UCSD-AML1 (cell line): ENCODE data around the gene FBXW9.
"Not testable (repeated sequence)": the region's sequence is repeated elsewhere in the genome, so short reads cannot be mapped to it uniquely, and the experiment has no call there.

Experiments used
- DNase-seq: peaks from one replicate; lab custom pipeline; 2025; ENCODE audit not compliant: unreplicated experiment; lab: John Stamatoyannopoulos, UW

Gene FBXW9

DNA sequence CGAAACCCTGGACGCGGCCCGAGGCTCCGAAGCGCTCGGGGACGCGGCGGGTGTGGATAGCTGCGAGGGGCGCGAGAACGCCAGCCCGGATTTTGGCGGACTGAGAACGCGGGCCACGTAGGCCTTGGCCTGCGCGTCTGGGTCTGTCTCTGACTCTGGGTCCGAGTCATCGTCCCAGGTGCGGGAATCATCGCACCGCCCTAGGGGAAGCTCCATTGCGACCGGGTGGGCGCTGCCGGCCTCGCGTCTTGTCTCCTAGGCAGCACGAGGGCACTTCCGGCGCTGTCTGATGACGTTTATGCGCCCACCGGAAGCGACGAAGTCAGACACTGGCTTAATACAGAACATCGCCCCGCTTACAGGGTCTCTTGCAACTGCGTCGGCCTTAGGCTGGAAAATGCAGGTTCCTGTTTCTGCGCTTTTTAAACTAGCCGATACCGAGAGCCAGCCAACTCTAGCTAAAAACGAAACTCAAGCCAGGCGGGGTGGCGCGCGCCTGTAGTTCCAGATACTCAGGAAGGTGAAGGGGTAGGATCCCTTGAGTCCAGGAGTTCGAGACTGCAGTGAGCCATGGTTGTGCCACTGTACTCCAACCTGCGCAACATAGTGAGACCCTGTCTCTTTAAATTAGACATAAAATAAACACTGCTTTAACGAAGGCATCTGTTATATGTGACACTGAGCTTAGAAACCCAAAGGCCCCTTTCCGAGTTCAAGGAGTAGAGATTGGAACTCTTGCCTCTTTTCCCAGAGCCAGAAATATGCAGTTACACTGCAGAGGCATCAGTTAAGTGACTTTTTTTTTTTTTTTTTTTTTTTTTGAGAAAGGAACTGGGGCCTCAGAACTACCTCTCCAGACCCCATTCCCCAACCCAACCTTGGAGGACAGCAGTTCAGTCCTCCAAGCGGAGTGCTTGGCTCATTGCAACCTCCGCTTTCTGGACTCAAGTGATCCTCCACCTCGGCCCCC lies at the start of gene FBXW9:
Gene FBXW9 (minus strand): TSS at position 266 of the 970 bp plus-strand sequence. CDS start 50 bp downstream, at position 216.
- peak; percentile 95 for DNase-seq

GRCh38 chr19:12745166-12745897 lies 48.9 kb upstream of the FBXW9 start:
- no peak for DNase-seq

- no peak for DNase-seq
Measured at GRCh38 chr19:12737835-12738351, 41.5 kb upstream of the FBXW9 start.

DNA sequence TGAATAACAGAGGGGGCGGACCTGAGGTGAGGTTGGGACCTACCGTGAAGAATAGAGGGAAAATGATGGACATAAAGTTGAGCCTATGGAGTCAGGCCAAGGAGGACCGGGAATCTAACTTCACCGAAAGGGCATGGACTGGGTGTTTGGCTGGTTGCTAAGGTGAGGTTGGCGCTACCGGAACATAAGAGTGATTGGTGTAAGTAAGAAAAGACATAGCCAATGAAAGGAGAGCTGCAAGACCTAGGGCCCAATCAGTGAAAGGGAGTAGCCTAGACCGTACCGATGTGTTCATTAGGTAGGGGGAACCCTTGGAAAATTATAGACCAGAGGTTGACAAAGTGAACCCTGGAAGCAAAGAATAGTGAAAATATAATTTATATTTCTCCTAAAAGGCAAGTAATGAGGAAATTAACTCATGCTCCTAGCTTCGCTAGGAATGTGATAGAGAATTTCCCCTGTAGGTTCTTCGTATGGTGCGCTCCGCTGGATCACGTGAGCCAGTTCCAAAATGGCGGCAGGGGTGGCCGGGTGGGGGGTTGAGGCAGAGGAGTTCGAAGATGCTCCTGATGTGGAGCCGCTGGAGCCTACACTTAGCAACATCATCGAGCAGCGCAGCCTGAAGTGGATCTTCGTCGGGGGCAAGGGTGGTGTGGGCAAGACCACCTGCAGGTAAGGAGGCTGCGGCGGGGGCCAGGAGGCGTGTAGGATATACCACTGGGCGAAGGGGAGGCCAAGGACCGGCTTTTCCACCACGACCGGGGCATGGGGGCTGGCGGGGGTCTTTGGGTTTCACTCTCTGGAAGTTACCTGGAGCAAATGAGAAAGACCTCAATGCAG lies 40.8 kb upstream of the FBXW9 start, which contains the start of gene GET3:
Gene GET3 (plus strand): TSS at position 503 of the 840 bp plus-strand sequence. CDS start 9 bp downstream, at position 512.
- peak; percentile 87 for DNase-seq

GRCh38 chr19:12733369-12734214 lies 37.2 kb upstream of the FBXW9 start:
- DNase-seq = no peak

- no peak for DNase-seq
Measured at GRCh38 chr19:12731337-12731736, 34.9 kb upstream of the FBXW9 start.

DNA sequence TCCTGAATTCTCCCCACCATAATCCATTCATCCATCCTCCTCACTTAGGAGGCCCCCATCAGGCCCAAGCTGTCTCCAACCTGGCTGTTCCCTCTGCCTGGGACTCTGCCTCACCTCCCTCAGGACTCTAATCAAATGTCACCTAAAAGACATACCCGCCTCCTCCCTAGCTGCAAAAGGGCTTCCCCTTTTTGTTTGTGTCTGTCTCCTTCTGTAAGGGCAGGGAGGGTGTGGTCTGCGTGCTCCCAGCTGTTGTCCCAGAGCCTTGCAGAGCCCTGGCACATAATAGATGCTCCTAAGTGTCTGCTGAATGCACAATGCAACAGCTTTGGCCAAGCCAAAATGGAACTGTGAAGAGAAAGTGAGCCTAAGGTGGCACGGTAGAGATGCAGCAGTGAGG lies 33.6 kb upstream of the FBXW9 start:
- no peak for DNase-seq

DNA sequence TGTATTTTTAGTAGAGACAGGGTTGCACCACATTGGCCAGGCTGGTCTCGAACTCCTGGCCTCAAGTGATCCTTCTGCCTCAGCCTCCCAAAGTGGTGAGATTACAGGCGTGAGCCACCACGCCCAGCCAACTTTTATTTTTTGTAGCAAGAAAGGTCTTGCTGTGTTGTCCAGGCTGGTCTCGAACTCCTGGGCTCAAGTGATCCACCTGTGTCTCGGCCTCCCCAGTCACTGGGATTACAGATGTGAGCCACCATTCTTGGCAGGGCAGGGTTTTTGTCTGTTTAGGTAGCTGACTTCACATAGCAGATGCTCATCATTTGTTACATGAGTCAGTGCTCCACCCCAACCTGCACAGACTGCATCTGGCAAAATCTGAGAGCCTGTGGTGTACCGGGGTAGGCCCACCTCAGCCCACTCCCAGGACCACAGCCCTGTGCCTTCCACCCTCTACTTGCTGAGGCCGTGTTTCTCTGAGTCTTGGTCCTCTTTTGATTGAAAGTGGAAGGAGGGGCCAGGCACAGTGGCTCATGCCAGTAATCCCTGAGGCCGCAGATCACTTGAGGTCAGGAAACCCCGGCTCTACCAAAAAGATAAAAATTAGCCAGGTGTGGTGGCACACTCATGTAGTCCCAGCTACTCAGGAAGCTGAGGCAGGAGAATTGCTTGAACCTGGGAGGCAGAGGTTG lies 31.5 kb upstream of the FBXW9 start:
- DNase-seq = no peak

- no peak for DNase-seq
Measured at GRCh38 chr19:12726988-12727316, 30.5 kb upstream of the FBXW9 start.

DNA sequence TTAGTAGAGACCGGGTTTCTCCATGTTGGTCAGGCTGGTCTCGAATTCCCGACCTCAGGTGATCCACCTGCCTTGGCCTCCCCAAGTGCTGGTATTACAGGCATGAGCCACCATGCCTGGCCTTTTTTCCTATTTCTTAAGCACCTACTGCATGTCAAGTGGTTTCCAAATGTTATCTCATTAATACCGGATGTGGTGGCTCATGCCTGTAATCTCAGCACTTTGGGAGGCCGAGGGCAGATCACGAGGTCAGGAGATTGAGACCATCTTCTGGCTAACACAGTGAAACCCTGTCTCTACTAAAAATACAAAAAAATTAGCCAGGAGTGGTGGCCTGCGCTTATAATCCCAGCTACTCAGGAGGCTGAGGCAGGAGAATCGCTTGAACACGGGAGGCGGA lies 29.2 kb upstream of the FBXW9 start:
- DNase-seq = not testable (repeated sequence)

GRCh38 chr19:12723641-12724426 lies 27.4 kb upstream of the FBXW9 start, which contains the start of gene TNPO2:
TNPO2 (minus strand) TSS chr19:12723932; CDS start chr19:12720977, 2,955 bp downstream.
- peak; percentile 68 for DNase-seq

DNA sequence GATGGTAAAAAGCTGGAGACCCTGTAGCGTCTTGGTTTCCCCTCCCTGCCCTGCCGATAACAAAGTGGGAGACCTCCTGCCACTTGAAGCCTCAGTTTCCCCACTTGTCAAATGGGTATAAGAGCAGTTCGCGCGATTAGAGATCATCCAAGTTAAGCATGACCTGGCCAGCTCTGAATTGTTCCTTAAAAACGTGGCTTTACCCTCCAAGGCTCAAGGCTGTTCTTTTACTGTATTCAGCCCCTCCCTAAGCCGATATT lies 26.9 kb upstream of the FBXW9 start:
- DNase-seq = no peak

- DNase-seq = peak; percentile 92
Measured at GRCh38 chr19:12722566-12723380, 26.3 kb upstream of the FBXW9 start.

DNA sequence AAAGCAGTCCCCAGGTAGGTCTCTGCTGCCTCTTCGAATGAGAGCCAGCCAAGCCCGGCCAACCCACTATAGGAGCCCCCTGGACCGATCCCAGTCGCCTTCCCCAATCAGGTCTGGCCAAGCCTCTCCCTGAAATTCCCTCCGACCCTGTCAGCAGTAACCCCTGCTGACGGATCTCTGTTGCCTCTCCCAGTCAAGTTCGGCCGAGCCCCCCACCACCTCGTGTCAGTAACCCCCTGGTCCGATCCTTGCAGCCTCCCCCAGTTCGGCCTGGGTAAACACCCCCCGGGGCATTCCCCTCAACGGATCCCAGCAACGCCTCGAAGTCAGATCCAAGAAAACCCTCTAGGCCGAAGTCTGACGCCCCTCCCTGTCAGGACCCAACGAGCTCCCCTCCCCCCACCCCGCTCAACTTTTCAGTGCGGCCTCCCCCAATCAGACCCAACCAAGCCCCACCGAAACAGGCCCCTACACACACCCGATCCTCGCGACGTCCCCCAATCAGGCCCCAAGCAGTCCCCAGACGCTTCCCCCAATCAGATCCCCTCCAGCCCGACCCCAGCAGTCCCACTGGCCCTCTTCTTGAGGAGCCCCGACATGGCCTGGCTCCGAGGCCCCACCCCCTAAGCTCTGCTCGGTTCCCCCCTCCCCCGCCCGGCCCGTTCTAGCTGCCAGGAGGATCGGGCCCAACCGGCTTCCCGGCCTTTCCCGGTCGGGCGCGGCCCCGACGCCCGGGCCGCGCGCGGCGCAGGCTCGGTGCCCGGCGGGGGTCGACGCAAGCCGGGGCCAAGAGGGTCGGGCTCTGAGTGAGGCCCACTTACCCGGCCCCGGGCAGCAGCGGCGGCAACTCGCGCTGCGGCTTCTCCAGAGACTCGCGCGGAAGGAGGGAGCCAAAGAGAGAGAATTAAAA lies 25.5 kb upstream of the FBXW9 start:
- DNase-seq = peak; percentile 54

GRCh38 chr19:12720851-12721655 lies 24.6 kb upstream of the FBXW9 start:
- no peak for DNase-seq

GRCh38 chr19:12720296-12720695 lies 23.9 kb upstream of the FBXW9 start:
- DNase-seq = no peak
